Neural cell (in vitro differentiated cells): ENCODE measurements around the gene DDX5.

ENCODE experiments used
- CTCF ChIP-seq: fragments of 450-650 bp; IDR thresholded peaks from 2 replicates; pipeline ENCODE4 v1.5.1; 2014; ENCODE audit warnings: antibody characterized with exemption, mild to moderate bottlenecking, moderate library complexity; ENCODE audit not compliant: poor library complexity, severe bottlenecking
- POLR2AphosphoS5 ChIP-seq: IDR thresholded peaks from 2 replicates; pipeline ENCODE4 v1.6.1; 2012
- RAD21 ChIP-seq: fragments of 450-650 bp; conservative IDR thresholded peaks from 2 replicates; pipeline ENCODE4 v1.6.1; 2014; ENCODE audit warnings: antibody characterized with exemption, mild to moderate bottlenecking, moderate library complexity

GRCh38 chr17:64496786-64497564 is 9.1 kb downstream of the DDX5 start, which contains the start of gene POLG2:
- TF ChIP-seq RAD21 (no peak), POLR2AphosphoS5 (peak; percentile 86), CTCF (peak; percentile 72)
